Panc1 (cell line): ENCODE data around the gene SLC5A11. TPM values are rescaled to one million over a fixed set of nuclear protein-coding genes. Genes with fewer than 3 reads are reported as not detected.
A peak's percentile ranks its signal among the peaks of the same experiment; 100 is the strongest.

Experiments
- ATAC-seq: fragments of 200-7000 bp; cut with Tn5 transposase; 2 replicates; pipeline ENCODE4 v1.9.1; 2020; ENCODE audit warnings: mild to moderate bottlenecking, moderate library complexity
- BruUV-seq: library from RNA; stranded (reverse); fragments of 400-500 nt; replicated peaks from 2 replicates; lab custom pipeline; 2021; lab: Mats Ljungman, UMichigan
- CTCF ChIA-PET: fragments of 300-600 bp; sonication (Branson Sonifier 250); formaldehyde crosslinking; loops from one replicate; lab custom pipeline; 2022; ENCODE audit warnings: antibody characterized with exemption; lab: Charles Lee
- POLR2A ChIA-PET: fragments of 300-600 bp; sonication (Branson Sonifier 250); formaldehyde crosslinking; loops from one replicate; lab custom pipeline; 2022; ENCODE audit warnings: antibody characterized with exemption; lab: Charles Lee
- DNase-seq: peaks from one replicate; pipeline ENCODE4 v3.0.0-alpha.2; 2010; ENCODE audit warnings: low read depth, low spot score
- H3K27ac ChIP-seq: 2 replicates; pipeline ENCODE4 v1.5.1; 2011; ENCODE audit warnings: mild to moderate bottlenecking, low read length, inconsistent platforms
- H3K27me3 ChIP-seq: fragments of 200-500 bp; sonication (Bioruptor generic); 2 replicates; pipeline ENCODE4 v1.6.0; 2014; ENCODE audit warnings: low read length, inconsistent platforms; ENCODE audit not compliant: control insufficient read depth, insufficient read depth
- H3K36me3 ChIP-seq: fragments of 200-500 bp; sonication (Bioruptor generic); 2 replicates; pipeline ENCODE4 v1.5.1; 2014; ENCODE audit warnings: inconsistent platforms, mild to moderate bottlenecking, low read length, moderate library complexity; ENCODE audit not compliant: control insufficient read depth, insufficient read depth
- H3K4me1 ChIP-seq: 2 replicates; pipeline ENCODE4 v1.5.1; 2011; ENCODE audit warnings: inconsistent platforms, mild to moderate bottlenecking, low read length, moderate library complexity; ENCODE audit not compliant: control insufficient read depth, insufficient read depth
- H3K4me3 ChIP-seq, 2 experiments: 2 replicates each; pipeline ENCODE4 v1.5.1; 2011 to 2012; ENCODE audit warnings: low read depth in 2 of 2, low read length in 2 of 2, mild to moderate bottlenecking in 2 of 2, inconsistent platforms in 1 of 2, moderate library complexity in 1 of 2
- H3K9me3 ChIP-seq: fragments of 200-500 bp; sonication (Bioruptor generic); 2 replicates; pipeline ENCODE4 v1.5.1; 2014; ENCODE audit warnings: low read depth, mild to moderate bottlenecking, inconsistent platforms, low read length, moderate library complexity; ENCODE audit not compliant: control insufficient read depth, insufficient read depth
- CTCF ChIP-seq: fragments of 450-650 bp; IDR thresholded peaks from 2 replicates; pipeline ENCODE4 v1.5.1; 2017; ENCODE audit warnings: mild to moderate bottlenecking
- POLR2AphosphoS5 ChIP-seq: IDR thresholded peaks from 2 replicates; pipeline ENCODE4 v1.6.1; 2012; ENCODE audit warnings: mild to moderate bottlenecking, low read depth, low read length, moderate library complexity
- SIN3A ChIP-seq: IDR thresholded peaks from 2 replicates; pipeline ENCODE4 v1.6.1; 2012; ENCODE audit warnings: low read depth, mild to moderate bottlenecking, low read length, moderate library complexity, borderline replicate concordance; ENCODE audit not compliant: insufficient read depth
- TCF7L2 ChIP-seq: IDR thresholded peaks from 2 replicates; pipeline ENCODE4 v1.6.1; 2011; ENCODE audit warnings: mild to moderate bottlenecking, low read depth, low read length, inconsistent platforms
- in situ Hi-C: cut with HindIII; loops from 2 replicates; pipeline ENCODE4 v1.10.0; 2016; ENCODE audit warnings: low sequenced_read_pairs, low pct_unique_long_range_greater_than_20kb
- intact Hi-C: fragments of 100-400 bp; cut with micrococcal nuclease; formaldehyde crosslinking; loops from one replicate; pipeline ENCODE4 v1.10.0; 2022; ENCODE audit not compliant: unreplicated experiment
- total RNA-seq: library from RNA; stranded (reverse); gene quantifications from one replicate; pipeline ENCODE4 v1.2.1, GENCODE V29; 2021; ENCODE audit not compliant: unreplicated experiment
- TF ChIP-seq, protein P1 (sequence below), 2 experiments: IDR thresholded peaks; 2 replicates each; pipeline ENCODE4 v1.6.1; 2011 to 2012; ENCODE audit warnings: low read depth in 2 of 2, control low read depth in 1 of 2, low read length in 1 of 2, mild to moderate bottlenecking in 1 of 2, moderate library complexity in 1 of 2; ENCODE audit not compliant: insufficient read depth in 1 of 2

SLC5A11 gene
- total RNA-seq, 1 experiment from 2014 or later = 0.13 TPM

DNA sequence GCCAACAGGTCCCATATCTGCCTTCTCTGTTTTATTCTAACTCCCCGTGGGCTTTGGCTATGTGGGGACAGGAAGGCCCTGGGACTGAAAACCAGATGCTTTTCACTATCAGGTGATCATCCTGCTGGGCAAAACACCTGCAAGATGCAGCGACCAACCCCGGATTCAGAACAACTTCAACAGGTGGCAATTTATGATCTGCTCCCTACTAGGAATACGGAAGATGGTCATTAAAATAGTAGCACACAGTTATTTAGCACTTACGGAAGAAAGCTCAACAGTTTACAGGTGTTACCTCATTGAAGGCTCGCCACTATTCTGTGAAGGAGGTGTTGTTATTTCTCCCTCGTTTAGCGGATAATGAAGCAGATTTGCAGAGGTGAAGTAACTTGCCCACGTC lies 7.8 kb upstream of the SLC5A11 start:
- DNase-seq = no peak
- Histone ChIP-seq H3K27me3 (no peaks in the 10 kb centered on the region), H3K4me3 (no peak overlapping the region), H3K4me1 (peaks cover 13% of the 10 kb centered on the region), H3K36me3 (no peaks in the 10 kb centered on the region), H3K9me3 (no peaks in the 10 kb centered on the region), H3K27ac (no peak overlapping the region)
- in situ Hi-C loops (no loop called here), intact Hi-C loops (no loop called here)
- no TSS peak for BruUV-seq
- no peak for ATAC-seq
- TF ChIP-seq TCF7L2 (no peak), POLR2AphosphoS5 (no peak), CTCF (no peak), SIN3A (no peak)
- TF ChIP-seq, protein P1, sequence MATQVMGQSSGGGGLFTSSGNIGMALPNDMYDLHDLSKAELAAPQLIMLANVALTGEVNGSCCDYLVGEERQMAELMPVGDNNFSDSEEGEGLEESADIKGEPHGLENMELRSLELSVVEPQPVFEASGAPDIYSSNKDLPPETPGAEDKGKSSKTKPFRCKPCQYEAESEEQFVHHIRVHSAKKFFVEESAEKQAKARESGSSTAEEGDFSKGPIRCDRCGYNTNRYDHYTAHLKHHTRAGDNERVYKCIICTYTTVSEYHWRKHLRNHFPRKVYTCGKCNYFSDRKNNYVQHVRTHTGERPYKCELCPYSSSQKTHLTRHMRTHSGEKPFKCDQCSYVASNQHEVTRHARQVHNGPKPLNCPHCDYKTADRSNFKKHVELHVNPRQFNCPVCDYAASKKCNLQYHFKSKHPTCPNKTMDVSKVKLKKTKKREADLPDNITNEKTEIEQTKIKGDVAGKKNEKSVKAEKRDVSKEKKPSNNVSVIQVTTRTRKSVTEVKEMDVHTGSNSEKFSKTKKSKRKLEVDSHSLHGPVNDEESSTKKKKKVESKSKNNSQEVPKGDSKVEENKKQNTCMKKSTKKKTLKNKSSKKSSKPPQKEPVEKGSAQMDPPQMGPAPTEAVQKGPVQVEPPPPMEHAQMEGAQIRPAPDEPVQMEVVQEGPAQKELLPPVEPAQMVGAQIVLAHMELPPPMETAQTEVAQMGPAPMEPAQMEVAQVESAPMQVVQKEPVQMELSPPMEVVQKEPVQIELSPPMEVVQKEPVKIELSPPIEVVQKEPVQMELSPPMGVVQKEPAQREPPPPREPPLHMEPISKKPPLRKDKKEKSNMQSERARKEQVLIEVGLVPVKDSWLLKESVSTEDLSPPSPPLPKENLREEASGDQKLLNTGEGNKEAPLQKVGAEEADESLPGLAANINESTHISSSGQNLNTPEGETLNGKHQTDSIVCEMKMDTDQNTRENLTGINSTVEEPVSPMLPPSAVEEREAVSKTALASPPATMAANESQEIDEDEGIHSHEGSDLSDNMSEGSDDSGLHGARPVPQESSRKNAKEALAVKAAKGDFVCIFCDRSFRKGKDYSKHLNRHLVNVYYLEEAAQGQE (IDR thresholded peaks at IDR 0.05; ENCODE audit: insufficient read depth in 1 of 2, low read depth in 2 of 2, low read length in 1 of 2) = no peak
- ChIA-PET CTCF (no interaction called here), POLR2A (no interaction called here)

DNA sequence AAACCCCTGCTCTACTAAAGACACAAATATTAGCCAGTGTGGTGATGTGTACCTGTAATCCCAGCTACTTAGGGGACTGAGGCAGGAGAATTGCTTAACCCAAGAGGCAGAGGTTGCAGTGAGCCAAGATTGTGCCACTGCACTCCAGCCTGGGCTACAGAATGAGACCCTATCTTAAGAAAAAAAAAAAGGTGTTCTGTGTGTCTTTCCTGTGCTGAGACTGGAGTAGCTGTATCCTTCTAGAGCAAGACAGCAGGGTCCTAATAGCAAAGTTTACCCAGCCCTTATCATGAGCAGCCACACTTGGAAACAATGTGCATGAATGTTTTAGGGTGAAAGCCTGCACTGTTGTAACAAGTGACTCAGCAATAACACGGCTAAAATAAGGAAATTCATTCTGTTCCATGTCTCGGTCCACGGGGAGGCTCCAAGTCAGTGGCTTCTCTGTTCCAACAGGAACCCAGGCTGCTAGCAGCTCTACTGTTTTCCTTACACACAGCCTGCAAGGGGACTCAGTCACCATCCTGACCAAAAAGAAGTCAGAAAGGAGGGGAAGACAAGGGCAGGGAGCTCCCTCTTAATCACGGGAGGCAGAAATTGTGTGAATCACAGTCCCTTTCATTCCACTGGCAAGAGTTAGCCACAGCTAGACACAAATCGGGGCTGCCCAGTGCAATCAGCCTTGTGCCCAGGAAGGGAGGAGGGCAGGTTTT lies 7.1 kb upstream of the SLC5A11 start:
- POLR2A ChIA-PET = interaction anchor here (0.5 kb wide), 1 partner anchor 30 kb away, joined by 4 read pairs; no protein-coding TSS in a partner anchor
- H3K27ac ChIP-seq = peak overlapping the region; percentile 55
- in situ Hi-C loops = no loop called here

More for the DNA sequence above, 7.1 kb upstream of the SLC5A11 start:
- TF ChIP-seq POLR2AphosphoS5 (no peak), SIN3A (no peak), TCF7L2 (no peak), CTCF (no peak)
- TF ChIP-seq, protein P1 (IDR thresholded peaks at IDR 0.05; ENCODE audit: insufficient read depth in 1 of 2, low read depth in 2 of 2, low read length in 1 of 2) = no peak
- ATAC-seq = peak; percentile 33; the same call in 1 of the 2 replicates
- Histone ChIP-seq H3K4me1 (peaks cover 13% of the 10 kb centered on the region), H3K36me3 (no peaks in the 10 kb centered on the region), H3K9me3 (no peaks in the 10 kb centered on the region), H3K27me3 (no peaks in the 10 kb centered on the region), H3K4me3 (no peak overlapping the region)
- intact Hi-C loops = no loop called here
- no peak for DNase-seq
- BruUV-seq = no TSS peak
- CTCF ChIA-PET = interaction anchor here (0.6 kb wide), 1 partner anchor 297 kb away, joined by 4 read pairs; no protein-coding TSS in a partner anchor
